Fibroblast of lung (primary cell): ENCODE data around the gene WNT7A.

ENCODE experiments used
- CTCF ChIP-seq, 2 donors: IDR thresholded peaks in 1 of 2; conservative IDR thresholded peaks in 1 of 2; 1 replicate in 1 of 2; 2 replicates in 1 of 2; pipeline ENCODE4 v1.5.1; 2011 to 2012; ENCODE audit warnings: low read length in 2 of 2, control low read depth in 1 of 2, inconsistent platforms in 1 of 2, low read depth in 1 of 2, mild to moderate bottlenecking in 1 of 2
- EZH2 ChIP-seq: IDR thresholded peaks from 2 replicates; pipeline ENCODE4 v1.5.1; 2012; ENCODE audit warnings: low read length, control low read depth, mild to moderate bottlenecking; ENCODE audit errors: missing control alignments

- TF ChIP-seq CTCF (conservative IDR thresholded peaks at IDR 0.05 in 1 of 2, IDR thresholded peaks at IDR 0.05 in 1 of 2; ENCODE audit: low read depth in 1 of 2, low read length in 2 of 2) (no peak), EZH2 (no peak)
Measured at GRCh38 chr3:13841826-13842225, 38.0 kb downstream of the WNT7A start.
